ENCODE data around the gene DTD1.

DTD1 gene

DNA sequence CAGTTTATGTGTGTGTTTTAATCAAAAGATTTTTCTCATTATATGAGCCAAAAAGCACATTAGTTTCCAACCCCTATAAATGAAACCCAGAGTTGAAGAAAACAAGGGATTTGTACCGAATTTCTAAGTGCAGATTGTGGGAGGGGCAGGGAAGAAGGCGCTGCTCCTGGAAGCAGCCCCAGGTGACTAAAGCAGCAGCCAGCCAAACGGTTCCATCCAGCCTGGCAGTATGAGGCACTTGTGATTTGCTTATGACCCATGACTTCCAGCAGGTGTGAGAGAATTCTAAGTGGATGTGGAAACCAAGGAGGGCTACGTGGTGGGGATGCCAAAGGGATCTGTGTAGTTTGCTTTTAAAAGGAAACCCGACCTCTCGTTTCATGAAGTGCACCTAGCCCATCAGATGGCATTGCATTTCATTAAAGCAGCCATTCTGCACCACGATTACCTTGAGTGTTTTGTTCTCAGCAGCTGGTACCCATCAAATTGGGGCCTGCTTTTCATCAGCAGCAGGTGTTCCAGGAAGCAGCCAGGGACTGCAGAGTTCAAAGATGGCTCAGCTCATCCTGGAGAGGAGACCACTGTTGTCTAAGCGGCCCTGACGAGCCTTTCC is 79.1 kb downstream of the DTD1 start:
- H3K27ac ChIP-seq (ENCODE audit: low read length): no peak overlapping the region
- H3K4me3 ChIP-seq (ENCODE audit: low read length): no peak overlapping the region
- H3K36me3 ChIP-seq (ENCODE audit: control insufficient read depth, low read depth, low read length): no peaks in the 10 kb centered on the region
- no peaks in the 10 kb centered on the region for H3K9me3 ChIP-seq (ENCODE audit: control insufficient read depth, low read depth, low read length)
- peaks cover 9% of the 10 kb centered on the region for H3K4me1 ChIP-seq (ENCODE audit: control insufficient read depth, low read depth, low read length)
- H3K9ac ChIP-seq (ENCODE audit: low read length): no peak overlapping the region
- H3K27me3 ChIP-seq (ENCODE audit: control insufficient read depth, insufficient read depth, low read length): no peaks in the 10 kb centered on the region

DNA sequence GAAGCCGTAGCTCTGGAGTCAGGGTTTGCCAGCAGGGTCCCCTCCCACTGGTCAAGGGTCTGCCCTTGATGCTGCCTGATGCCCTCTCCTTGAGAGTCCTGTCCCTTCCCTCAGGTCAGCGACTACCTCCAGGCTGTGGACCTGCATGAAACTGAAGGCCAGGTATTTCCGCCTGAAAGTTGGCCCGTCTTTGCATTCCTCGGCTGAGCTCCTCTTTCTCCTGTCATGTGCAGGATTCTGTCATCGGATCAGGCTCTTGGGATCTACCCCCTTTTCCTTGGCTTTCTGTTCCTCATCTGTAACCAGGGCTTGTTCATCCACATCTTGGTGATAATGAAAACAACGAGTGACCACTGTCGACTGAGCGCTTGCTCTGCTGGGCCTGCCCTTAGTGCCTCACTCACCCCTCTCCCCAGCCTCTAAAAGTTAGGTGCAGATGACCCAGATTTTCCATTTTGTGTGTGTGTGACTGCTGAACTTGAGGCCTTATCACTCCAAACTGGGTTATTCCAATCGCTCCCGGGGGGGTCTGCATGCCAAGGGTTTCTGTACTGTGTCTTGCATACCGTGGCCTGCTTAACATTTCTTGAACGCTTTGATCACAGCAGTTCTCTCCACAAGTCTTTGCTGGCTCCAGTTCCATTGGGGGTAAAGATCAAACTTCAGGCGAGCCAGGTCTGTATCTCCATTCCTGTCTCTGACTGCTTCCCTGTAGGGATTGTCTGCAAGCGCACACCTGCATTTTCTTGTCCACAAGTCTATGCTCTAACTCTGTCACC is 81.6 kb downstream of the DTD1 start:
- H3K4me3 ChIP-seq (ENCODE audit: low read length): no peak overlapping the region
- no peak overlapping the region for H3K27ac ChIP-seq (ENCODE audit: low read length)
- H3K4me1 ChIP-seq (ENCODE audit: control insufficient read depth, low read depth, low read length): peaks cover 9% of the 10 kb centered on the region
- no peaks in the 10 kb centered on the region for H3K9me3 ChIP-seq (ENCODE audit: control insufficient read depth, low read depth, low read length)
- no peaks in the 10 kb centered on the region for H3K36me3 ChIP-seq (ENCODE audit: control insufficient read depth, low read depth, low read length)
- H3K9ac ChIP-seq (ENCODE audit: low read length): no peak overlapping the region
- no peaks in the 10 kb centered on the region for H3K27me3 ChIP-seq (ENCODE audit: control insufficient read depth, insufficient read depth, low read length)

DNA sequence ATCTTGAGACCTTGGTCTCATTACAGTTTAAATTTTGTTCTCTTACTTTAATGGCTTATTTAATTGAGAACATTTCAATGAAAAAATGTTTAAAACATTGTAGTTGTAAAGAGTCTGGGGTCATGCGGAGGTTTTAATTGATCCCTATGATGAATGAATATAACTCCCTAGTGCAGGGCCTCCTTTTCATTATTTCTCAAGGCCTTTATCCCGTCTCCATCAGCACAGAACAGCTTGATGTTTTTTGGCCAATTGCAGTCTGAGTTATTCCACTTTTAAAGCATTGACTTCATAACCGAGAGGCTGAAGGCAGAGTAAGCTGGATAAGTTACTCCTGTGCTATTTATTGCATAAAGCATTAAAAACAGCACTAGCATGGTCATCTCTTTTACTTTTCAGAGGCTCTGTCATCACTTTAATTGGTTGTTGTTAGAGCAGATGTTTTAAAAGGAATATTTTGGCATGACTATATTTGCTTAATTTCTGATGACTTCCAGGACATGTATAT is 83.4 kb downstream of the DTD1 start:
- no peaks in the 10 kb centered on the region for H3K9me3 ChIP-seq (ENCODE audit: control insufficient read depth, low read depth, low read length)
- no peak overlapping the region for H3K4me3 ChIP-seq (ENCODE audit: low read length)
- peaks cover 9% of the 10 kb centered on the region for H3K4me1 ChIP-seq (ENCODE audit: control insufficient read depth, low read depth, low read length)
- H3K27me3 ChIP-seq (ENCODE audit: control insufficient read depth, insufficient read depth, low read length): no peaks in the 10 kb centered on the region
- no peak overlapping the region for H3K27ac ChIP-seq (ENCODE audit: low read length)
- no peaks in the 10 kb centered on the region for H3K36me3 ChIP-seq (ENCODE audit: control insufficient read depth, low read depth, low read length)
- no peak overlapping the region for H3K9ac ChIP-seq (ENCODE audit: low read length)

DNA sequence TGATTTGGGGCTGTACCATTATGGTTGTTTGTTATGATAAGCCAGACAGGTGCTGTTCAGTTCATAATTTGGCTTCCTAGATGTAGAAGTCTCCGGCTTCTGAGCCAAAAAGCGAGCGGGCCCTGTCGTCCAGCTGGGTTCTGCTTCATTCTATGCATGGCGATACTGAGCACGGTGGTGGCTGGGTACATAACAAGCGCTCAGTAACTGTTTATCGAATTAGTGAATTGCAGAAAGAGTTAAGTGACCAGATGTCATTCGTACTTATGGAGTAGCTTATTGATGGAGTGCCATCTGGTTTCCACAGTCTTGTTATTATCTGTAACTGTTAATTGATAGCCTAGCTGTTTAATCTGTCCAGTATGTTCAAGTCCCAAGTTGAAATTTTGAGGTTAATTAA is 85.0 kb downstream of the DTD1 start:
- H3K9ac ChIP-seq (ENCODE audit: low read length): no peak overlapping the region
- no peaks in the 10 kb centered on the region for H3K36me3 ChIP-seq (ENCODE audit: control insufficient read depth, low read depth, low read length)
- no peaks in the 10 kb centered on the region for H3K27me3 ChIP-seq (ENCODE audit: control insufficient read depth, insufficient read depth, low read length)
- H3K27ac ChIP-seq (ENCODE audit: low read length): no peak overlapping the region
- H3K4me1 ChIP-seq (ENCODE audit: control insufficient read depth, low read depth, low read length): no peaks in the 10 kb centered on the region
- no peaks in the 10 kb centered on the region for H3K9me3 ChIP-seq (ENCODE audit: control insufficient read depth, low read depth, low read length)
- no peak overlapping the region for H3K4me3 ChIP-seq (ENCODE audit: low read length)

DNA sequence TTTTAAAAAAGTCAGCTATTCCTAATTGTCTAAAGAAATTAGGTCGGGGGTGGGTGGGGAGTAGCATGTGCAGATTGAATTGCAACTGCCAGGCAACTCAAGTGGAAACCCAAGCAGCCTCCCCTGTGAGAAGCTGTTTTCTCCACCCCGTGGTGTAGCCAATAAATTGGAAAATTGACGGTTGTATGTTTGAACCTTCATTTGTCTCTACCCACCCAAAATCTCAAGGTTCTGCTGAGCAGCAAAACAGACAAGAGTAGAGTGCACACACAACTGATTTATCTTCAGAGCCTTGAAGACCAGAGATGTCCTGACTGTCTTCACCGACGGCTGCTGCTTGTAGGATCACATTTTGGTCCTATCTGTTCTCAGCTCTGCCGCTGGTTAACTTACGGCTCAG is 88.5 kb downstream of the DTD1 start:
- Histone ChIP-seq H3K4me3 (ENCODE audit: low read length) (no peak overlapping the region), H3K4me1 (ENCODE audit: control insufficient read depth, low read depth, low read length) (peaks cover 15% of the 10 kb centered on the region), H3K27ac (ENCODE audit: low read length) (no peak overlapping the region), H3K9ac (ENCODE audit: low read length) (no peak overlapping the region), H3K9me3 (ENCODE audit: control insufficient read depth, low read depth, low read length) (no peaks in the 10 kb centered on the region), H3K27me3 (ENCODE audit: control insufficient read depth, insufficient read depth, low read length) (no peaks in the 10 kb centered on the region), H3K36me3 (ENCODE audit: control insufficient read depth, low read depth, low read length) (no peaks in the 10 kb centered on the region)

DNA sequence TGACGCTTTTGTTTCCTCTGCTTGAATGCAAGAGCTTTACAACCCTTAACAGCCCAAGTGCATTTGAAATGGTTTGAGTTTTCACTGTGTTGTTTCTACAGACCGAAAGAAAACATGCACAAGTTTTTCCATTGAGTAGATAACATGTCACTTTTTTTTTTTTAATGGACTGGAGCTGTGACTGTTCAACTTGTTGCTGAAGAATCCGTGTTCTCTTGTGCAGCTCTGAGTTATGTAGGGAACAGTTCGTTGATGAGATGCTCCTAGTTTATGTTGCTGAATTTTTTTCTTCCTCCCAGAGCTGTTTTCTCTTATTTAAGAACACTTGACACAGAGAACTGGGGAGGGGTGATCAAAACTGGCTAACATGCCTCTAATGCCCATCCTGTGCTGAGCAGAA is 89.3 kb downstream of the DTD1 start:
- Histone ChIP-seq H3K36me3 (ENCODE audit: control insufficient read depth, low read depth, low read length) (no peaks in the 10 kb centered on the region), H3K9me3 (ENCODE audit: control insufficient read depth, low read depth, low read length) (no peaks in the 10 kb centered on the region), H3K4me3 (ENCODE audit: low read length) (no peak overlapping the region), H3K27ac (ENCODE audit: low read length) (no peak overlapping the region), H3K9ac (ENCODE audit: low read length) (no peak overlapping the region), H3K27me3 (ENCODE audit: control insufficient read depth, insufficient read depth, low read length) (no peaks in the 10 kb centered on the region), H3K4me1 (ENCODE audit: control insufficient read depth, low read depth, low read length) (peaks cover 15% of the 10 kb centered on the region)

DNA sequence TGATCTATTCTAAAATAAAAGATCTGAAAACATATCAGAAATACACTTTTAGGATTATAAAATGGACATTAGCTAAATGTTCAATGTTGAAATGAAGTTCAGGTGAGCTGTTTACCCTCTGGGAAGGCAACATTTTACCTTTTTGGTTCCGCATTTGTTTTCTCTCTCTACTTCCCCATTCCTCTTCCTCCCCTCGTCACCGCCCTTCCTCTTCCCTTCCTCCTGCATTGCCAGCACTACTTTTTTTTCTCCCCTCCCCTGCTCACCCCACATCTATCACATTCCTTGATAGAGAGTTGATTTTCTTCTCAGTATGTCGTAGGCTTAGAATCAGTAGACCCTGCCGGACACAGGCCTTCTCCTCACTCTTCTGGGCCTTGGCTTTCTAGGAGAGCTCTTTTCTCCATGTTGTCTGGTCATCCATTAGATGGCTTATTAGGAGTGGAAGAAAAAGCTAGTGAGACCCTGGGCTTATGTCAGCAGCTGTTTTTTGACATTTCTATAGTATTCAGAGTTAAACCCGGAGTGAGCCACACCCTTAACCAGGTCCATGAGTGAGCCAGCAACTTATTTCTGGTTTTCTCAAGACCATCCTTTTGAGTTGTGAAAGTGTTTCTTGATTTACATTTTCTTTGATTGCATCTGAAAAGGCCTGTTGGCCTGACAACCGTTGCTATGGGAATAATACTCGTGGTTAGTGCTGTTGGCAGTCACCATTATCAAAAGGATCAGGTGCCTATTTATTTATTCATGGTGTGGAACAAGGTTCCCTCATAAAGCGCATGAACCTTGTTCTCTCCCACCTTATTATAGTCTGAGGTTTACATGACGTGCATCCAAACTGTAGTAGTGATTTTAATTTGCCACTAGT is 90.9 kb downstream of the DTD1 start:
- no peak overlapping the region for H3K4me3 ChIP-seq (ENCODE audit: low read length)
- H3K9me3 ChIP-seq (ENCODE audit: control insufficient read depth, low read depth, low read length): no peaks in the 10 kb centered on the region
- H3K9ac ChIP-seq (ENCODE audit: low read length): no peak overlapping the region
- H3K27me3 ChIP-seq (ENCODE audit: control insufficient read depth, insufficient read depth, low read length): no peaks in the 10 kb centered on the region
- peak overlapping the region; percentile 52 for H3K27ac ChIP-seq (ENCODE audit: low read length)
- H3K4me1 ChIP-seq (ENCODE audit: control insufficient read depth, low read depth, low read length): peaks cover 24% of the 10 kb centered on the region
- no peaks in the 10 kb centered on the region for H3K36me3 ChIP-seq (ENCODE audit: control insufficient read depth, low read depth, low read length)

DNA sequence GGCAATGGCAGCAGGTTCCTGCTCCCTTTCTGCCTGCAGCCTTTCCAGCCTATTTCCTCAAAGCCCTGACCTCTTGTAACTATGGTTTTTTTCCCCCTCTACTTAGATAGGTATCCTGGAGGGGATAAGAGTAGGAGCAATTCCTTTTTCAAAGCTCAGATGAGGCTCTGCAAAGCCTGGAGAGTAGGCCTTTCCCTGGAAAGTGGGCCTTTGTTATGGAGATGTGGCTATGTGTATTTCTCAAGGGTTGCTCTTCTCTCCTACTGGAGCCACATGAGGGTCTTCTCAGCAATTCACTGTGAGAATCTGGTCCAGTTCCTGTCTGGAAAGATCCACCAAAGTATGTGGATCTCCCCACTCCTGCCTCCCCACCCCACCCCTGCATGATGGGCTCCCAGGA is 96.0 kb downstream of the DTD1 start:
- H3K9me3 ChIP-seq (ENCODE audit: control insufficient read depth, low read depth, low read length): no peaks in the 10 kb centered on the region
- no peaks in the 10 kb centered on the region for H3K27me3 ChIP-seq (ENCODE audit: control insufficient read depth, insufficient read depth, low read length)
- H3K4me1 ChIP-seq (ENCODE audit: control insufficient read depth, low read depth, low read length): peaks cover 17% of the 10 kb centered on the region
- no peaks in the 10 kb centered on the region for H3K36me3 ChIP-seq (ENCODE audit: control insufficient read depth, low read depth, low read length)
- no peak overlapping the region for H3K4me3 ChIP-seq (ENCODE audit: low read length)
- no peak overlapping the region for H3K9ac ChIP-seq (ENCODE audit: low read length)
- H3K27ac ChIP-seq (ENCODE audit: low read length): no peak overlapping the region

DNA sequence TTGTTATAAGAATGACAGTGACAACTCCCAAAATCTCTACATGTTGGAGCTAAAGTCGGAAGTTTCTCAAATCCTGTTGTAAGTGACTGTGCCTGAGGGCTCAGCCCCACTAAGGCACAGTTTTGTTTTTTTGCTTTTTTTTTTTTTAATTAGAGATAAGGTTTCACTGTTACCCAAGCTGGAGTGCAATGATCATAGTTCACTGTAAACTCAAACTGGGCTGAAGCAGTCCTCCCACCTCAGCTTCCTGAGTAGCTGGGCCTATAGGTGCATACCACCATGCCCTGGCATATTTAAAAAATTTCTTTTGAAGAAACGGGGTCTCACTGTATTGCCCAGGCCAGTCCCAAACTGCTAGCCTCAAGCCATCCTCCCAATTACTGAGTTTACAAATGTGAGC is 96.9 kb downstream of the DTD1 start:
- Histone ChIP-seq H3K27me3 (ENCODE audit: control insufficient read depth, insufficient read depth, low read length) (no peaks in the 10 kb centered on the region), H3K9me3 (ENCODE audit: control insufficient read depth, low read depth, low read length) (no peaks in the 10 kb centered on the region), H3K27ac (ENCODE audit: low read length) (no peak overlapping the region), H3K4me3 (ENCODE audit: low read length) (no peak overlapping the region), H3K36me3 (ENCODE audit: control insufficient read depth, low read depth, low read length) (no peaks in the 10 kb centered on the region), H3K9ac (ENCODE audit: low read length) (no peak overlapping the region), H3K4me1 (ENCODE audit: control insufficient read depth, low read depth, low read length) (peaks cover 11% of the 10 kb centered on the region)

DNA sequence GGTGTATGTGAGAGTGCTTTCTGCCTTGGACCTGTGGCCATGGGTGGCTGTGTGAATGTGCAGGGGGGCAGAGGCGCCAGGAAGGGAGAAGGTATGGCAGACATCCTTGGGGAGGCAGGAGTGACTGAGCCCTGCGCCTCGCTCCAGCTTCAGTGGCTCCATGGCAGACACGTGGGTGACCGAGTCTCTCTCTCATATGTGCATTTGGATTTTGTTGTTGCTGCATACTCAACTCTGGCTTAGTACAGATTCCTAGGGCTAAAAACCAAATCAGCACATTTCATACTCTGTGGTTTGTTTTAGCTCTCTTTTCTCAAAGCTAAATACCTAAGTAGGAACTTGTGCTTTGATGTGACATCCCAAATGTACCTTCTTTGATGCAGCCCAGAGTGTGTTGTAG is 97.6 kb downstream of the DTD1 start:
- Histone ChIP-seq H3K36me3 (ENCODE audit: control insufficient read depth, low read depth, low read length) (no peaks in the 10 kb centered on the region), H3K27ac (ENCODE audit: low read length) (no peak overlapping the region), H3K9ac (ENCODE audit: low read length) (no peak overlapping the region), H3K4me3 (ENCODE audit: low read length) (no peak overlapping the region), H3K4me1 (ENCODE audit: control insufficient read depth, low read depth, low read length) (peaks cover 11% of the 10 kb centered on the region), H3K27me3 (ENCODE audit: control insufficient read depth, insufficient read depth, low read length) (no peaks in the 10 kb centered on the region), H3K9me3 (ENCODE audit: control insufficient read depth, low read depth, low read length) (no peaks in the 10 kb centered on the region)

DNA sequence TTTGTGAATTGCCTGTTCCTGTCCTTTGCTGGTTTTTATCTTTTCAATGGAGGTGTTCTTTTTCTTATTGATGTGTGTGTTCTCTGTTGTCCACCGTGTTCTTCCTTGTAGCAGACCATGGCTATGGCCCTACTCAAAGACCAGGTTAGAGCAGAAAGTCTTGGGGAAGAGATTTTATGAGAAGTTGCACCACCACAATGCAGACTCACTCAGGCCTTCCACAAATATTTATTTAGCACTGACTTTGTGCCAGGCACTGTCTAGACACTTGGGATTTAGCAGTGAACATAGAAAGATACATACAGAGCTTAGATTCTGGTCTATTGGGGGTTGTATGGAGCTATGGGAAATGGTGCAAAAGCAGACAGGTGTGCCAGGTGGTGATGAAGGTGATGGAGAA is 98.8 kb downstream of the DTD1 start:
- Histone ChIP-seq H3K9me3 (ENCODE audit: control insufficient read depth, low read depth, low read length) (no peaks in the 10 kb centered on the region), H3K9ac (ENCODE audit: low read length) (no peak overlapping the region), H3K4me3 (ENCODE audit: low read length) (no peak overlapping the region), H3K4me1 (ENCODE audit: control insufficient read depth, low read depth, low read length) (peaks cover 11% of the 10 kb centered on the region), H3K27ac (ENCODE audit: low read length) (no peak overlapping the region), H3K27me3 (ENCODE audit: control insufficient read depth, insufficient read depth, low read length) (no peaks in the 10 kb centered on the region), H3K36me3 (ENCODE audit: control insufficient read depth, low read depth, low read length) (no peaks in the 10 kb centered on the region)

All from iPS-18a (cell line).